Neutrophil (primary cell): ENCODE results near the gene GRB14.

ENCODE experiments used
- H3K27ac ChIP-seq: fragments of 200-600 bp; sonication (generic); 2 replicates; pipeline ENCODE4 v1.5.1; 2016; ENCODE audit warnings: mild to moderate bottlenecking, moderate library complexity
- H3K27me3 ChIP-seq: fragments of 200-600 bp; sonication (generic); 2 replicates; pipeline ENCODE4 v1.6.0; 2016; ENCODE audit warnings: mild to moderate bottlenecking
- H3K36me3 ChIP-seq: fragments of 200-600 bp; sonication (generic); 2 replicates; pipeline ENCODE4 v1.5.1; 2017
- H3K4me1 ChIP-seq, 2 experiments: fragments of 200-600 bp in 1 of 2; sonication (generic) in 1 of 2; 1 replicate in 1 of 2; 2 replicates in 1 of 2; pipeline versions ENCODE4 v1.5.1 to v1.6.1; 2013 to 2016; ENCODE audit warnings: low read depth in 1 of 2, low read length in 1 of 2, mild to moderate bottlenecking in 1 of 2, moderate library complexity in 1 of 2; ENCODE audit not compliant: control insufficient read depth in 1 of 2, insufficient read depth in 1 of 2
- H3K4me3 ChIP-seq, 2 experiments: fragments of 200-600 bp in 1 of 2; sonication (generic) in 1 of 2; 1 replicate in 1 of 2; 2 replicates in 1 of 2; pipeline ENCODE4 v1.5.1; 2013 to 2016; ENCODE audit warnings: low read depth in 1 of 2, low read length in 1 of 2, mild to moderate bottlenecking in 1 of 2, moderate library complexity in 1 of 2
- H3K9me3 ChIP-seq: fragments of 200-600 bp; sonication (generic); 2 replicates; pipeline ENCODE4 v1.5.1; 2016
- TF ChIP-seq, protein P1 (sequence below): fragments of 200-600 bp; sonication (generic); IDR thresholded peaks from 2 replicates; pipeline ENCODE4 v1.5.1; 2016; ENCODE audit warnings: antibody characterized with exemption

Gene GRB14

DNA sequence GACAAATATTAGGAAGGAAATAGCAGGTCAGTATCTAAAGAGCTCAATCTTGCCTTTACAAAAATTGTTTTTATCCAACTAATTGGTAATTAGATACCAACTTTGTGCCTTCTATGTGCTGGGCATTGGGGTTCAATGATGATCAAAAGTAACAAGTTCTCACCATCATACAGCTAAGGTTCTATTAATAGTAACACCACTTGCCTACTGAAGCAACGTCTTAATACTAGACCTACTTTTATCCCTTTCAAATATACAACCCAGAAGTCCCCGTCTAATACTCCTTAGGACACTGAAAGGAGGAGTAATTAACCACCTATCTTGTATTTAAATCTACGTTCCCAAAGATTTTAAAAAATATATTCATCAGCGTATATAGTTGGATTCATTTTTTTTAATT is 59.3 kb downstream of the GRB14 start:
- Histone ChIP-seq H3K36me3 (no peaks in the 10 kb centered on the region), H3K27ac (no peak overlapping the region), H3K4me3 (no peak overlapping the region), H3K9me3 (no peaks in the 10 kb centered on the region), H3K27me3 (no peaks in the 10 kb centered on the region), H3K4me1 (no peaks in the 10 kb centered on the region)
- TF ChIP-seq, protein P1, sequence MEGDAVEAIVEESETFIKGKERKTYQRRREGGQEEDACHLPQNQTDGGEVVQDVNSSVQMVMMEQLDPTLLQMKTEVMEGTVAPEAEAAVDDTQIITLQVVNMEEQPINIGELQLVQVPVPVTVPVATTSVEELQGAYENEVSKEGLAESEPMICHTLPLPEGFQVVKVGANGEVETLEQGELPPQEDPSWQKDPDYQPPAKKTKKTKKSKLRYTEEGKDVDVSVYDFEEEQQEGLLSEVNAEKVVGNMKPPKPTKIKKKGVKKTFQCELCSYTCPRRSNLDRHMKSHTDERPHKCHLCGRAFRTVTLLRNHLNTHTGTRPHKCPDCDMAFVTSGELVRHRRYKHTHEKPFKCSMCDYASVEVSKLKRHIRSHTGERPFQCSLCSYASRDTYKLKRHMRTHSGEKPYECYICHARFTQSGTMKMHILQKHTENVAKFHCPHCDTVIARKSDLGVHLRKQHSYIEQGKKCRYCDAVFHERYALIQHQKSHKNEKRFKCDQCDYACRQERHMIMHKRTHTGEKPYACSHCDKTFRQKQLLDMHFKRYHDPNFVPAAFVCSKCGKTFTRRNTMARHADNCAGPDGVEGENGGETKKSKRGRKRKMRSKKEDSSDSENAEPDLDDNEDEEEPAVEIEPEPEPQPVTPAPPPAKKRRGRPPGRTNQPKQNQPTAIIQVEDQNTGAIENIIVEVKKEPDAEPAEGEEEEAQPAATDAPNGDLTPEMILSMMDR: no peak

DNA sequence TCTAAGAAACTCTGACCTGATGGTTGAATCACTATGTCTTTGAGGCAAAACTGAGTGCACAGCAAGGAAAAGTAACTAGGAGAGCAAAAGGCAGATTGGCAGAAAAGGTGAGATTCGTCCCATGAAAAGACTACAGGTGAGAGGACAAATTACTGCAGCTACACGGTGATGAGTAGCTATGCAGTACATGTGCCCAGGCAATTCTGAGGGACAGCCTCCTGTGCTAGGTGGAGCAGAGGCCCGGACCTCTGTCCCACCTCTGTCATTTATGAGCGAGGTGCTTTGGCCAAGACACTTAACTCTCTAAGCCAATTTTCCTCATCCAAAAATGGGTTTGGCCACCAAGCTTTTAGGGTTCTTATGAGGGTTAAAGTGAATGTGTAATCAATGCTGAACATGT is 59.9 kb downstream of the GRB14 start:
- H3K36me3 ChIP-seq: no peaks in the 10 kb centered on the region
- H3K27ac ChIP-seq: no peak overlapping the region
- H3K9me3 ChIP-seq: no peaks in the 10 kb centered on the region
- TF ChIP-seq, protein P1: no peak
- no peak overlapping the region for H3K4me3 ChIP-seq
- no peaks in the 10 kb centered on the region for H3K27me3 ChIP-seq
- H3K4me1 ChIP-seq: no peaks in the 10 kb centered on the region

DNA sequence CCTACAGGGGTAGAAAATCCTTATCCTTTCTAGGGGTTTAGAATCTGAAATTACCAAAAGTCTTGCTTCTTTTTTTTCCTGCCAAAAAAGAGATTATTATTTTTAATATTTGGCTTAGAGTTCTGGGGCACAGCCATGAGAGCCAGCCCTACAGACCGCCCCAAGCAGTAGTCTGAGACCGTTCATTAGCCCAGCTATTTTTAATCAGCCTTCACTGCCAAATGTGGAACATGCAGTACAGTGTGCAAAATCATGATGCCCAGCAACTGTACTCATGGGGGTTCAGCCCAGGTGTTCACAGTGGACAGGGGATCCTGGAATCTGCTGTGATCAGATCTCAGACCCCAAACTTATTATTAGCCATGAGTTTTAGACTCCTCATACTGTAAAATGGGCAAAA is 60.4 kb downstream of the GRB14 start:
- TF ChIP-seq, protein P1: no peak
- H3K27me3 ChIP-seq: no peaks in the 10 kb centered on the region

DNA sequence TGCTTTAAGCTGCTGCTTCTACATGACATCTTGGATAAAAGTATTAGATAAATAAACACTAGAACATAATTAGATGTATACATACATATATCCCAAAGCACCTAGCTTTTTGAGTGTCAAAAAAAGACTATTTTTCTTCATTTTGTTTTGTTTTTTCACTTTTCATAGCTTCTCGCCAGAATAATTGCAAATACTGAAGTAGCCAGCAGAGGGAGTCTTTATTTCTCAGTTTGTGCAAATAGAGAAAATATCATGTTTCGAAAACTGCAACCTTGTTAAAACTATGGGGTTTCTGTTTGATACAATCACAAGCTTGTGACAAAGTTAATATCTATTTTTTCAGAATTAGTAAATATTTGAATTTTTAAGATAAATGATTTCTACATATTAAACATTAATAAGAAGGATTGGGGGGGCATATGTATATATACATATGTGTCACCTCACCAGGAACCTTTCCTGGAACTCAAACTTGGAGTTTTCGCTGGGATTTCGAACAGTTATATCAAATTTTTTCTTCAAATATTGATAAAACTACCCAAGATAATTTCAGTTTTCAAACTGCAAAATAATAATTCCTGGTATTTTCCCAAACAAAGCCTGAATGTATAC is 61.0 kb downstream of the GRB14 start:
- Histone ChIP-seq H3K4me3 (no peak overlapping the region), H3K4me1 (no peaks in the 10 kb centered on the region), H3K27ac (no peak overlapping the region), H3K36me3 (no peaks in the 10 kb centered on the region), H3K27me3 (no peaks in the 10 kb centered on the region), H3K9me3 (no peaks in the 10 kb centered on the region)
- TF ChIP-seq, protein P1: no peak

More for the DNA sequence above, 60.4 kb downstream of the GRB14 start:
- H3K36me3 ChIP-seq: no peaks in the 10 kb centered on the region
- no peak overlapping the region for H3K27ac ChIP-seq
- H3K4me1 ChIP-seq: no peaks in the 10 kb centered on the region
- no peak overlapping the region for H3K4me3 ChIP-seq
- no peaks in the 10 kb centered on the region for H3K9me3 ChIP-seq

DNA sequence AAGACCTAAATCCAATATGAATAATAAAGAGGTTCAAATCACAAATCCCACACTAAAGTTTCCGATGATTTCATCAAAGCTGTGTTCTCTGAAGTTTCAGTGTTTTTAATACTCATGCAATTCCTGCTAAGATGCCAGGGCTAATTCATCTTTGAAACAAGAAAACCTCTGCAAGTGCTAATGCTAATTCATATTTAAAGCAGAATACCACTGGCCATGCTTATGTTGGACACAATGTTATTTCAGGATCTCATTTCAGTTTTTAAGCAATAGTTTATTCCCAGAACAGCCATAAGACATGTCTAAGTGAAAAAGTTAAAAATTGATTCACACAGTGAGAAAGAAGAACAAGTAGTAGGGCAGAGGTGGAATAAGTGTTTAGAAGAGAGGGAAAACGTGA is 62.8 kb downstream of the GRB14 start:
- Histone ChIP-seq H3K9me3 (no peaks in the 10 kb centered on the region), H3K4me1 (no peaks in the 10 kb centered on the region), H3K27ac (no peak overlapping the region), H3K36me3 (no peaks in the 10 kb centered on the region), H3K27me3 (no peaks in the 10 kb centered on the region), H3K4me3 (no peak overlapping the region)
- TF ChIP-seq, protein P1: no peak
